Upper lobe of left lung (tissue), 4 donors: Measurements from ENCODE around the gene ADAMTS4.

ENCODE experiments used
- POLR2A ChIP-seq, 4 donors: fragments of 450-650 bp; IDR thresholded peaks; one replicate each; pipeline ENCODE4 v1.5.1; 2016 to 2017; ENCODE audit warnings: antibody characterized with exemption in 4 of 4, mild to moderate bottlenecking in 2 of 4
- TF ChIP-seq, protein P1 (sequence below), 6 experiments: fragments of 450-650 bp in 4 of 6; fragments of 200-600 bp in 2 of 6; sonication (generic) in 2 of 6; IDR thresholded peaks; one replicate each; pipeline ENCODE4 v1.5.1; 2016 to 2019; ENCODE audit warnings: antibody characterized with exemption in 6 of 6

DNA sequence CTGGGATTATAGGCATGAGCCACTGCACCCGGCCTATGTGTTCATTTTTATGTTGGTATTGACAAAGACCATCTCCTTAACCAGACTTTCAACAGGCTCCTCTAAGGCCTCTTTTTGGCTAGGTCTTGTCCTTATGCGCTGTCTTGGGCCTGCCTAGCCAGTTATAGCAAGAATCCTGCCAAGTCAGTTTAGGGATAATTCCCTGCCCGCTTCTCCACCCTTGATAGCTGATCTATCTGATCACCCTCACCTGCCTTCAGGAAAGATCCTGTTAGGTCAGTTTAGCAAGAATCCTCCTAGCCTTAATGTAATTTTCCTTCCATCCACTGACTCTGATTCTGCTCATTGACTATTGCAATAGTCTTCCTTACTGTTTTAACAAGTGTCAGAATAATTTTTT, 19.2 kb downstream of the ADAMTS4 start:
- TF ChIP-seq, protein P1, sequence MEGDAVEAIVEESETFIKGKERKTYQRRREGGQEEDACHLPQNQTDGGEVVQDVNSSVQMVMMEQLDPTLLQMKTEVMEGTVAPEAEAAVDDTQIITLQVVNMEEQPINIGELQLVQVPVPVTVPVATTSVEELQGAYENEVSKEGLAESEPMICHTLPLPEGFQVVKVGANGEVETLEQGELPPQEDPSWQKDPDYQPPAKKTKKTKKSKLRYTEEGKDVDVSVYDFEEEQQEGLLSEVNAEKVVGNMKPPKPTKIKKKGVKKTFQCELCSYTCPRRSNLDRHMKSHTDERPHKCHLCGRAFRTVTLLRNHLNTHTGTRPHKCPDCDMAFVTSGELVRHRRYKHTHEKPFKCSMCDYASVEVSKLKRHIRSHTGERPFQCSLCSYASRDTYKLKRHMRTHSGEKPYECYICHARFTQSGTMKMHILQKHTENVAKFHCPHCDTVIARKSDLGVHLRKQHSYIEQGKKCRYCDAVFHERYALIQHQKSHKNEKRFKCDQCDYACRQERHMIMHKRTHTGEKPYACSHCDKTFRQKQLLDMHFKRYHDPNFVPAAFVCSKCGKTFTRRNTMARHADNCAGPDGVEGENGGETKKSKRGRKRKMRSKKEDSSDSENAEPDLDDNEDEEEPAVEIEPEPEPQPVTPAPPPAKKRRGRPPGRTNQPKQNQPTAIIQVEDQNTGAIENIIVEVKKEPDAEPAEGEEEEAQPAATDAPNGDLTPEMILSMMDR (IDR thresholded peaks at IDR 0.05): no peak
- no peak for TF ChIP-seq POLR2A (IDR thresholded peaks at IDR 0.05)
